Measurements from ENCODE around the gene ADGRV1. TPM values are rescaled to one million over a fixed set of nuclear protein-coding genes. Genes with fewer than 3 reads are reported as not detected.

Gene ADGRV1
- total and polyA plus RNA-seq, 2 donors (not counting 3 experiments of a cell fraction or from before 2014, with no cell fraction given): 0.11 to 0.55 TPM

GRCh38 chr5:90861843-90862586, 303.4 kb downstream of the ADGRV1 start:
- Histone ChIP-seq H3K79me2 (ENCODE audit: control insufficient read depth, insufficient read depth, low read length) (no peaks in the 10 kb centered on the region), H3K36me3 (ENCODE audit: control insufficient read depth in 2 of 2, extremely low read depth in 1 of 2, insufficient read depth in 2 of 2, low read length in 2 of 2) (no peaks in the 10 kb centered on the region), H2AFZ (ENCODE audit: low read depth, low read length) (no peak overlapping the region), H3K27ac (ENCODE audit: insufficient read depth, low read depth, low read length) (no peak overlapping the region), H3K27me3 (ENCODE audit: control insufficient read depth in 2 of 2, insufficient read depth in 2 of 2, low read length in 2 of 2) (no peaks in the 10 kb centered on the region), H3K9me3 (replicated peaks; ENCODE audit: control insufficient read depth, insufficient read depth, low read length) (no peaks in the 10 kb centered on the region), H3K4me3 (replicated peaks in 1 of 3; ENCODE audit: insufficient read depth in 1 of 3, low read depth in 1 of 3, low read length in 3 of 3) (no peak overlapping the region), H4K20me1 (replicated peaks; ENCODE audit: control insufficient read depth, extremely low read depth, insufficient read depth, low read length) (no peaks in the 10 kb centered on the region), H3K9ac (replicated peaks; ENCODE audit: extremely low read depth, insufficient read depth, low read length) (no peak overlapping the region), H3K9me1 (replicated peaks; ENCODE audit: control insufficient read depth, extremely low read depth, insufficient read depth, low read length) (no peaks in the 10 kb centered on the region), H3K4me1 (ENCODE audit: control insufficient read depth, extremely low read depth, insufficient read depth, low read length) (no peaks in the 10 kb centered on the region), H3K4me2 (ENCODE audit: insufficient read depth, low read length) (no peak overlapping the region)
- intact Hi-C loops (cut with micrococcal nuclease) (no loop called here), dilution Hi-C loops (cut with MboI; ENCODE audit: extremely low pct_ligation_motif_present, low sequenced_read_pairs) (no loop called here)
- DNase-seq (ENCODE audit: low read depth, low spot score): no peak
- no peak for FAIRE-seq
- ChIA-PET POLR2A (no interaction called here), CTCF (interaction anchor here (0.6 to 10.0 kb wide), 12 partner anchors 9 to 558 kb away, joined by 3 to 287 read pairs (median 6); no protein-coding TSS in a partner anchor)
- no TSS peak for BruUV-seq (replicated peaks)
- TF ChIP-seq POLR2A (IDR thresholded peaks at IDR 0.05; ENCODE audit: low read depth, low read length) (no peak), EZH2 (IDR thresholded peaks at IDR 0.05; ENCODE audit: borderline replicate concordance, low read depth, low read length, severe bottlenecking) (no peak), CTCF (IDR thresholded peaks at IDR 0.05; ENCODE audit: extremely low read depth in 1 of 2, insufficient read depth in 1 of 2, low read depth in 1 of 2, low read length in 2 of 2) (no peak), MYC (IDR thresholded peaks at IDR 0.05; ENCODE audit: low read depth, low read length) (no peak), GATA2 (IDR thresholded peaks at IDR 0.05; ENCODE audit: insufficient read depth, insufficient read length, low read depth, low read length) (no peak)
